ENCODE measurements around the gene RPUSD3.

Gene RPUSD3

GRCh38 chr3:9806688-9807589, 36.9 kb downstream of the RPUSD3 start:
- no peak for DNase-seq (ENCODE audit: low read depth)

- no peak for DNase-seq (ENCODE audit: low read depth)
Measured at GRCh38 chr3:9806137-9806536, 37.7 kb downstream of the RPUSD3 start.

- no peak for DNase-seq (ENCODE audit: low read depth)
Measured at GRCh38 chr3:9804996-9805395, 38.8 kb downstream of the RPUSD3 start.

GRCh38 chr3:9803494-9803893, 40.3 kb downstream of the RPUSD3 start:
- DNase-seq (ENCODE audit: low read depth): no peak

GRCh38 chr3:9800529-9800928, 43.3 kb downstream of the RPUSD3 start:
- DNase-seq (ENCODE audit: low read depth): no peak

GRCh38 chr3:9797196-9797945, 46.4 kb downstream of the RPUSD3 start:
- DNase-seq (ENCODE audit: low read depth): no peak

GRCh38 chr3:9795207-9795606, 48.6 kb downstream of the RPUSD3 start:
- no peak for DNase-seq (ENCODE audit: low read depth)

GRCh38 chr3:9794400-9794799, 49.4 kb downstream of the RPUSD3 start:
- DNase-seq (ENCODE audit: low read depth): no peak

GRCh38 chr3:9793161-9793781, 50.5 kb downstream of the RPUSD3 start:
- no peak for DNase-seq (ENCODE audit: low read depth)

- peak; percentile 96 for DNase-seq (ENCODE audit: low read depth)
Measured at GRCh38 chr3:9792405-9793160, 51.2 kb downstream of the RPUSD3 start, which contains the start of the genes ARPC4 and TADA3. TSS of gene ARPC4 (plus strand) at chr3:9793082. CDS start at chr3:9793122, 40 bp downstream. TSS of gene TADA3 (minus strand) at chr3:9792473. CDS start at chr3:9791466, 1,007 bp downstream.

GRCh38 chr3:9791790-9792404, 51.9 kb downstream of the RPUSD3 start:
- no peak for DNase-seq (ENCODE audit: low read depth)

GRCh38 chr3:9791127-9791526, 52.7 kb downstream of the RPUSD3 start:
- no peak for DNase-seq (ENCODE audit: low read depth)
